ENCODE results near the gene SMAD9. TPM values are rescaled to one million over a fixed set of nuclear protein-coding genes. Genes with fewer than 3 reads are reported as not detected.

The SMAD9 gene
- polyA plus RNA-seq, 3 donors, result 0.46 to 2.8 (median 2.7) TPM

Other genes with a start within 250 kb of the SMAD9 start
- under 1 TPM; 0.03 to 0.42 (median 0.34) TPM for gene SERTM1, start 246.2 kb downstream of the SMAD9 start, polyA plus RNA-seq
- gene RFXAP, start 101.0 kb downstream of the SMAD9 start, polyA plus RNA-seq, result 1 to 10 TPM; 2.2 to 4.9 (median 2.8) TPM
- 10 to 100 TPM; 40.2 to 73.4 (median 41.9) TPM for gene ALG5, start 79.1 kb upstream of the SMAD9 start, polyA plus RNA-seq
- gene EXOSC8, start 80.5 kb upstream of the SMAD9 start, polyA plus RNA-seq, result 10 to 100 TPM; 15.3 to 30.5 (median 22.3) TPM
- gene SUPT20H, start 139.4 kb upstream of the SMAD9 start, polyA plus RNA-seq, result 10 to 100 TPM; 12.6 to 20.9 (median 14.0) TPM
- not detected for gene CSNK1A1L, start 185.4 kb upstream of the SMAD9 start, polyA plus RNA-seq

Measured in adipose tissue (tissue), 3 donors.